NCI-H2107 (cell line): Measurements from ENCODE around the gene GBA3.

Source experiments
- DNase-seq: peaks from one replicate; lab custom pipeline; 2025; lab: John Stamatoyannopoulos, UW

GBA3 gene

DNA sequence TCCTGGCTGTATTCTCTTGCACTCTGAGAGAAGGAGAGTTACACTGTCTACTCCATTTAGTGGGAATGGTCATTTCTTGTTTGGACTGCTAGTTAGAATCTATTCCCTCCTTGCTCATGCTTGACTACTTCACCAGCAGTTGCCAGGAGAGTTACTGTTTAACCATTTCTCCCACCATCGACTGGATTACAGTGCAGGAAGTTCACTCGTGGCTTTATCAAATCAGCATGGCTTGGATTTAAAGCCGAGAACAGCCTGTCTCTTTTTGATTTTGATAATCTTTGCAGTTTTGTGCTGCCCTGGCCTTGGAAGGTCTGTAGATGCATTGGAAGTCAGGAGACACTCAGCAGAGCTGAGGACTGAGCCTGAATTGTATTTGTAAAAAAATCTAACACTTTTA, 3.2 kb downstream of the GBA3 start:
- DNase-seq = no peak

DNA sequence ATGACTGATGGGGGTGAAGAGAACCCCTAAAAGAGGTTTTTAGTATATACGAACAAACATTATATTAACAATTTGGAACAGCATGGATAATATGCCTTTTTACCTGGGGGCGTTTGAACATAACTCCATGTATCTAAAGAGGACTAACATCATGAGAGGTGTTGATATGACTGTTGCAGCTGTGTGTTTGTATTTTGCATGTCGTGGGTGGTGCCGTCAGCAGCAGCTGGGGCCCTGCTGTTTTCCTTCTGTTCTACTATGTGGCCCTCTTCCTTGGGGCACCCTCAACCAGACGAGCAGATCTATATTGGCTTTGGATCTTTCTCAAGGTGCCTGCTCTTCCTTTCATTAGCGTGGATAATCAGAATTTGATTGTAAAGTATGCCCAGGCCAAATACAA, 11.2 kb downstream of the GBA3 start:
- DNase-seq = no peak

DNA sequence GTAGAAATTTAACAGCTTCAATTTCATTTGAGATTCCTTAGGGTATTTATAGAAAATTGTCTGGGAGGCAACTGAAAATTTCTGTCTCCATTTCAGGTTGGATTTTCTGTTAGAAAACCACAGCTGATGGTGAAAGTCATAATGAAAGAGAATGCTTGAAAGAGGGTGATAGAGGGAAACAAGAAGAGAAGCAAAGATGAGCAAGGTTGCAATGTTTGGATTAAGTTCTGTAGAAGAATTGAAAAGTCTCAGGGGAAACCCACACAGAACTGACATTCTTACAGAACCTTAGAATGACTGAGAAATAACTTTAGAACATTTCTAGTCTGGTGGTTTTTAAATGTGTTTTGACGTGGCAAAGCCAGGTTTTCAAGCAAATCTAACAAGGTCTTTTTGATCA, 14.7 kb downstream of the GBA3 start:
- no peak for DNase-seq

DNA sequence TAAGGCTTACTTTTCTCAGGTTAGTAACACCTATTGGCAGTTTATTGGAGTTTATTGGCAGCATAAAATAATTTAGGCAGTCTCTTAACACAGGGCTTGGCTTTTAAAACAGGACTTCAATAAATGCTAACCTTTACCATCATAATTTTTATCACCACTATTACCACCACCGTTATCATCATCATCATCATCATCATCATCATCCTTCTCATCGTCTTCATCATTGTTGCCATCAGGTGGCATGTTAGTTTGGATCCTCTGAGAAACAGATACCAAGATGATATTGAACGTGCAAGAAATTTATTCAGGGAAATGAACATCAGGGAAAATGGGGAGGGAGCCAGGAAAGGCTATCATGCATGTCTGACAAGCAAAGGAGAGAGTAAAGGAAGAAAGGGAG, 16.2 kb downstream of the GBA3 start:
- no peak for DNase-seq

DNA sequence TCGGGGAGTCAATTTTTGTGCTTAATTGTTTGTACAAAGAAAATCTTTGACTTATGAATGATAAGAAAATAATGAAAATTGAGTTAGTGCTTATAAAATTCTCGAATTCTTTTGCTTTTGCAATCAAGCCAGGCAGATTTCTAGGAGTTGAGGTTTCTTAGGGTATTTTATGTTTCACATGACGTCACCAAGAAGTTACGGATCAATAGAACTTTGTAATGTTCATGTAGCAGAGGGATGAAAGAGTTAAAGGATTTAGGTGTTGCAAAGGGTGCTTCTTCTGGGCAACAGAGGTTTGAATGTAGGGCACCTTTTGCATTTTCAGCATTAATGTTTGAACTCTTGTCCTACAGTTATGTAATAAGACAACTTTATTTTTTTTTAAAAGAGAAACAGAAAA, 19.4 kb downstream of the GBA3 start:
- no peak for DNase-seq

DNA sequence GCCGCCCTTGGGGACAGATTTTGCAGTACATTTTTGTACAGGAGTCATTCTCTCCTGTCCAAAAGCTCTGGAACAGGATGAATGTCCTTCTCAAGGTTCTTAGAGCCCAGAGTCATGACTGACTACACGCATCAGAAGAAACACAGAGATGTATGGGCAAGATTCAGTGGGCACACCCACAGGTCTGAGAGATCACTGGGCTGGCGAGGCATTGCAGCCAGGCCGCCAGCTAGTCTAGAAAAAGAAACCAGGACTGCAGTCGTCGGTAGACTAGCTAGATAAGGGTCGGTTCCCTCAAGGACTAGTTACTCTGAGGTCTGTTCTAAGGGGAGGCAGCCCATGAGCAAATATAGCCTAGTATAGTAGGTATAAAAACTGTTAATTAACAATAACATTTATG, 19.8 kb downstream of the GBA3 start:
- no peak for DNase-seq

DNA sequence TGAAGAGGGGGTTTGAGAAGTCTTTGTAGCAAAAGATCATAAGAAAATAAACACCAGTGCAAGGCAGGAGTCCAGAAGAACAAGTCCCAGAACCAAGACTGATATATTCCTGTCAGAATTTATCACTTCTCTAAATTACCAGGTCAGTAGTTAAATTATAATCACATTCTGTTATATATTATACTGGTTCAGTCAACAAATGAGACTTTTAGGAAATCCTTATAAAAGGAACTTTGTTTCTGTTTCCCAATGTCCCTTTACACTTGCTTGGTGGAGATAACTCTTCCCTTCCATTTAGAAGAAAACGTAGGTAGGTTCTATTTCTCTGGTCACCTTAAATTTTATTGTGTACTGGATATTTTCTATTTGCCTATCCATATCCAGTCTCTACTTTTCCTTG, 21.1 kb downstream of the GBA3 start:
- DNase-seq = no peak

DNA sequence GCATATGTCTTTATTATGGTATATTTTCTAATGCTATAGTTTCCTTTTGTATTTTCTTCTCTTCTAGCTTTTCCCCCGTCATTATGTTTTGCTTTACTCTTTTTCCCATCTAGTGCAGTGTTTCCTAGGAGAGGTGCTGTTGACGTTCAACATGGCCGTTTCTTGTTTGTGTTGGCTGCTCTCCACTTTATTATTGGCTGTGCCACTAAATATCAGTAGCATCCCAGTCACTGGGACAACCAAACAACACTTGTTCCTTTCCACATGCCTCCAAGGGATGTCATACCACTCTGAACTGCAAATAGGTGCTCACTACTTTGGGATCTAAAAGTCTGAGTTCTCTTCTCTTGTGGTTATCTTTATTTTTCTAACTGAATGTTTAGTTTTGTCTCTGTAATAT, 26.5 kb downstream of the GBA3 start:
- no peak for DNase-seq

DNA sequence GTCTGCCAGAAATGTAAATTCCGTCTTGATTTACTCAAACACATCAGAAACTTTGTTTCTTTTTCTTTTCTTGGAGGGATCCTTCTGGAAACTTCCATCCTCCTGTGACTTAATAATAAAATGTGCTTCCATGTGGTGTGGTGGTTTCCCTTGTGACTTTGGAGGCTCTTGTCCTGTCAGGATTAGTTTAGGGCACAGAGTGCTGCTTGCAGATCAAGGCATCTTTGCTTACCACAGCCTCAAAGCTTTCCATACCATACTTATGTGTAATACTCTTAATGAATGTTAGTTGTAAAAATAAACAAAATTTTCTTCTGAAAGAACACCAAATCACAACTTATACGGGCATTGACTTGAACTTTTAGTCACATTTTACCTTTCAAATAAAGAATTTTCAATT, 27.4 kb downstream of the GBA3 start:
- no peak for DNase-seq

DNA sequence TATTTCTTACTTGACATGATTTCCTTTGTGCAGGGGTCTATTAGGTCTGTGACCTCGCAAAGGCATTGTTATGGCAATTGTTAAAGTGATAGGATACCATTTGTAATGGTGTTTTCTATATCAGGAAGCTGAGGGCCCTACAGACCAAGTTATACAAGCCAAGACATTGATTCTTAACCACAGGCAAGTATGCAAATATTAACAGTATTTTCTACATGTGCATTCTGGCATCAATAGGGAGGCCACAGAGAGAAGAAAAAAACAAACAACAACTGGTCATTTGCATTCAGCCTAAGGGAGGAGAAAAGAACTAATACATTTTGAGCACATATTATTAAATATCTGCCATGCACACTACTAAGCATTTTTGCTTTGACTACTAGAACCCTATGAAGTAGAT, 28.5 kb downstream of the GBA3 start:
- no peak for DNase-seq

DNA sequence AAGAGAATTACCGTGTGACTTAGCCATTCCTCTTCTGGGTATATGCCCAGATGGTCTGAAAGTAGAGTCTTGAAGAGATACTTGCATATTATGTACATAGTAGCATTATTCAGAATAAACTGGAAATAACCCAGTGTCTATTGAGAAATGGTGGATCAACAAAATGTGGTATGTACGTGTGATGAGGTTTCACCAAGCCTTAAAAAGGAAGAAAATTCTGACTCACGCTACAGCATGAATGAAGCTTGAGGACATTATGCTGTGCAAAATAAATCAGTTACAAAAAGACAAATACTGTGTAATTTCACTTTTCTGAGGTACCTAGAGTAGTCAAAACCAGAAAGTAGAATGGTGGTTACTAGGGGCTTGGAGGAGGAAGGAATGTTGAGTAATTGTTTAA, 37.3 kb downstream of the GBA3 start:
- DNase-seq = no peak

DNA sequence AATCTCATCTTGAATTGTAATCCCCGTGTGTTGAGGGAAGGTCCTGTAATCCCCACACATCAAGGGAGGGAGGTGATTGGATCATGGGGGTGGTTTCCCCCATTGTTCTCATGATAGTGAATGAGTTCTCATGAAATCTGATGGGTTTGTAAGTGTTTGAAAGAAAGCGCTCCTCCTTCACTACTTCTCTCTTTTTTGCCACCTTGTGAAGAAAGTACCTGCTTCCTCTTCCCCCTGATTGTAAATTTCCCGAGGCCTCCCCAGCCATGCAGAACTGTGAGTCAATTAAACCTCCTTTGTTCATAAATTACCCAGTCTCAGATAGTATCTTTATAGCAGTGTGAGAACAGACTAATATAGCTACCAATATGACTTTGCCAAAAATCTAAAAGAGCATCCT, 41.1 kb downstream of the GBA3 start:
- no peak for DNase-seq

DNA sequence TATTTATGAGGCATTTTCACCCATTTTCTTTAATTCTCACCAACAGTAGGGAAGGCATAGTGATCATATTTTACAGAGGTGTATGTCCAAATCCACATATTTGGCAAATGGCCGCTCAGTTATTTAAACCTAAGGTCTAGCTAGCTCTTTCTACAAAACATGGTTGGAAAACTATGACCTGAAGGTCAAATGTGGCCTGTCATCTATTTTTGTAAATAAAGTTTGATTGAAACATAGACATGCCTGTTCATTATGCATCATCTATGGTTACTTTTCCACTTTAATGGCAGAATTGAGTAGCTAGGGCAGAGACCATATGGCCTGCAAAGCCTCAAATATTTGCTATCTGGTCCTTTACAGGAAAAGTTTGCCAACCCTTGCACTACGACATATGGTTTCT, 44.2 kb downstream of the GBA3 start:
- DNase-seq = no peak

DNA sequence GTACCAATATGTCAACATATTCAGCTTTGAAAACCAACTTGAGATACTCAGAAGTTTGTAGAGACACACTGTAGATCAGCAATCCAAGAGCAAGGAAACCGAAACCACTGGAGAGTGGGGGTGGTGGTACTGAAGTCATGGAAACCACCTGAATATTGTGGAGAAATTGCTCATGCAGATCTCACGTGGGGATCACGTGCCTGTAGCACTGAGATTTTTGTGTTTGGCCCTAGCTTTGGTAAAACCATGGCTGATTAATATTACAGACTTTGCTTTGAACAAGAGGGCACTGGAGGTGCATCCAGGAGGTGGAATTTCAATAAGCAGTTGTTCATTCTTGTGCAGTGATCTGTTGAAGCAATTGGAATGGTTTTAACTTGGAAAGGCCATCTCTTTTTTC, 47.2 kb downstream of the GBA3 start:
- DNase-seq = no peak

DNA sequence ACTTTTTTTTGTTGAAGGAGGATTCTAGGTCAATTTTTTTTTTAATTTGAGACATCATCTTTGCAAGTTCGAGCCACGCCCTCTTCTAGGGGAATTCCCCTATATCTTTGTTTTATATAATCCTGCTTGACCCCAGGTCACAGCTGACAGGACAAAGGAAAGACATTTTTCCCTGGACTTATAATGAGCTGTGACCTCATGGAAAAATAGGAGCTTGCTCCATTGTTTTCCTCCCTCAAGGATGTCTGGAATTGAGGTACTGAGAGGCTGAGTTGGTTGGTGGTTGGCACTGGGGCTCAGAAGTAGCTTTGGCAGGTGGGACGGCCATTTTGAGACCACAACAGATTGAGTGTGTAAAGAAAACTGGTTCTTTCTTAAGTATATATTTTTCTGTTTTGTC, 49.0 kb downstream of the GBA3 start:
- DNase-seq = no peak

DNA sequence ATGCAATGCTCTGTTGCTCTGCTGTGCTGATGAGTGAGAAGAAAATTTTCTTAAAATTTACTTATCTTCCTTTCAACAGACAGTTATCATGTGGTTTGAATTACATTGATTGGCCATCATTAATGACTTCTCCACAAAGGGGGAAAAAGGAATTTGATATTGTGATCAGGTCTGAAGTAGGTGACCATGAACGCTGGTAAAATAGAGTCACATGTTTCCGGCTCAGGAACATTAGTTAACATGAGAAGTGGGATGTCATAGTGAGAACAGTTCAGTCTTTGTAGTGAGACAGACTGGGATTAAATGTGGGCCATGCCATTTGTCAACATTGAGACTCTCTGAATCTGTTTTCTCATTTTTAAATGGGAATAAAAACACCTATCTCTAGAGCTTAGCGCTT, 50.6 kb downstream of the GBA3 start:
- no peak for DNase-seq

DNA sequence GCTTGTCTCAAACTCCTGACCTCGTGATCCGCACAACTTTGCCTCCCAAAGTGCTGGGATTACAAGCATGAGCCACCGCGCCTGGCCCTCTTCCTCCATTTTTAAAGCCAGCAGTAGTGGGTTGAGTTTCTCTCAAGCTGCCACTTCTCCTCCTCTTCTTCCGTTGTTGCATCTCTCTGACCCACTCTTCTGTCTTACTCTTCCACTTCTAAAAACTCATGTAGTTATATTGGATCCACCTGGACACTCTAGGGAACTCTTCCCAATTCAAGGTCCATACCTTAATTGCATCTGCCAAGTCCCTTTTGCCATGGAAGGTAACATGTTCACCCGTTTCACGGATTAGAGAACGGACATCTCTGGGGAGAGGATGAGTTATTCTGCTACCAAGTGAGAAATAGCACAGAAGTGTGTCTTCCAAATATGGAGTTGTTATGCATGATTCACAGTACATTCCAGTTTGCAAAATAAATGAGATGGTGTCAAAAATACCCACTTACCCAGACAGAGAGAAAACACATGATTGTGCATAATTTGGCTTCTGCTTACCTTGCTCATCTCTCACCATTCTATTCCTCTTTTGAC, 51.8 kb downstream of the GBA3 start:
- DNase-seq = no peak

DNA sequence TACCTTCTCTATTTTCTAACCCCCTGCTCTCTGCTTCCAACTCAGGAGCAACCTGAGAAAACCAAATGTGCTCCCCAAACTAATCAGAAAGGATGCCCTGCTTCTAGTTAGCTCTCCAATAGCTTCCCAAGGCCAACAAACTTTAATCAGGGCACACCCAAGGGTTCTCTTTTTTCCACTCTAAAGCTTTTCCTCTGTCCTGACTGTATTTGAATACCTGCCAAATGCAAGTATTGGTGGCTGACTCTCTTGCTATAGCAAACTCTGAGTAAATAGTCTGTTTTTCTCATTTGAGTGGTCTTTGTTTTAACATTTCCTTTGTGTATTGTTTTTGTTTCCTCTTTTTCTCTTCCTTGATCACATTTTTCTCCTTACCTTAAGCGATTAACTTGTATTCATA, 52.5 kb downstream of the GBA3 start:
- no peak for DNase-seq

DNA sequence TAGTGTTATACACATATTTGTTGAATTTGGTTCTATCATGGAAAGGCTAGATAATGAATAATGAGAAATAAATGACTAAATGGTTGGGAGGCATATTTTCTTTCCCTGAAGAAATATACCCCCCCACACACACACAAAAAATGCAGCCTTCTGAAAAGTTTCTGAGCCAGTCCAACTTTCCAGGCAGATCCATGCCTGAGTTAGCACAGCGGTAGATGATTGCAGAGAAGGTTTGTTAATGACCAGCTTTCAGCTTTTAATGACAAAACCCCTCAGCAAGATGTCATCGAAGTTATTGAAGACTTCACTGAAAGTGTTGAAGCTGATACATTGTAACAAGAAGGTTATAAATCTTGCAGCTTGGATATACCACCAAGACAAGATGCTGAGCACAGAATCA, 61.4 kb downstream of the GBA3 start:
- no peak for DNase-seq

DNA sequence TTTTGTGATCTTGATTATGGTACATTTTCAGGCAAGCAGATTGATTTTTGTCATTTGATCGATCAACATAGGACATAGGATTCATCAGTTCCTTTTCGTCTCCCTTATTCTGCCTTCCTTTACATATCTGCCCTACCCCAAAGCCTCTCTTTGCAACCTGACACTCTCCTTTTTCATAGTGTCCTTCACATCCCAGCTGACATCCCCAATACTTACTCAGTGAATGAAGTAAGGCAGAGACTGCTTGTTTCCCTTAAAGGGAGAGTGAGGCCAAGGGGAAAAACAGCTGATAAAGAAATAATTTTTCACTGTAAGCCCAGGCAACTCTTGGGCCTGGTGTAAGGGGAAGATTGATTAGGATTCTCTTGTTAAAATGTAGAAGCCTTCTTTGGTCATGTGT, 69.8 kb downstream of the GBA3 start:
- DNase-seq = no peak

DNA sequence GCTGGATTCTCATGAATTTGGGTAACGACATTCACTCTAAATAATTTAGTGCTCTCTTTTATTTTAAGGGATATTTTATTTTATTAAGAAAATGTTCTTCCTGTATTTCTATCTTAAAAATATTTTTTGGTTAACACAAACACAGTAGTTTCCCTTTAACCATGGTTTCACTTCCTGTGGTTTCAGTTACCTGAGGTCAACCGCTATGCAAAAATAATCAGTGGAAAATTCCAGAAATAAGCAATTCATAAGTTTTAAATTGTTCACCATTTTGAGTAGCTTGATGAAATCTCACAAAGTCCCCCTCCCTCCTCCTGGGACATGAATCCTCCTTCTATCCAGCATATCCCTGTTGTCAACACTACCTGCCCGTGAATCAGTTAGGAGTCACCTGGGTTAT, 71.4 kb downstream of the GBA3 start:
- no peak for DNase-seq

DNA sequence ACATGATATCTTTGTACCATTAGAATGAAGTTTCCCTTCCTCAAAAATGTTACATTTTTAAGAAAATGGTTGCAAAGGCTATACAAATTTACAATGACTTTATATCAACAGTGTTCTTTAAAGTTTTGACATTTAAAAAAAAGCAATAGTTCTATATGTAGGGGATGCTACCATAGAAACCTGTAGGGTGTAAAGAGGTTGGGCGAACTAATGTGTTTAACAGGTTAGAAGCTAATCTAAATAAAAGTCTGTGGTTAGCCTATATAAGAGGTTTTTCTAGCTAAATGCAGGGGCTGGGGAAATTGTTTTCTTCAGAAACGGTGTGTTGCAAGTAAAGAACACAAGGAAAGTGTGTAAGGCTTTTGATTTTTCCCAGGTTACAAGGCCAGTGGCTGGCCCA, 73.3 kb downstream of the GBA3 start:
- no peak for DNase-seq

DNA sequence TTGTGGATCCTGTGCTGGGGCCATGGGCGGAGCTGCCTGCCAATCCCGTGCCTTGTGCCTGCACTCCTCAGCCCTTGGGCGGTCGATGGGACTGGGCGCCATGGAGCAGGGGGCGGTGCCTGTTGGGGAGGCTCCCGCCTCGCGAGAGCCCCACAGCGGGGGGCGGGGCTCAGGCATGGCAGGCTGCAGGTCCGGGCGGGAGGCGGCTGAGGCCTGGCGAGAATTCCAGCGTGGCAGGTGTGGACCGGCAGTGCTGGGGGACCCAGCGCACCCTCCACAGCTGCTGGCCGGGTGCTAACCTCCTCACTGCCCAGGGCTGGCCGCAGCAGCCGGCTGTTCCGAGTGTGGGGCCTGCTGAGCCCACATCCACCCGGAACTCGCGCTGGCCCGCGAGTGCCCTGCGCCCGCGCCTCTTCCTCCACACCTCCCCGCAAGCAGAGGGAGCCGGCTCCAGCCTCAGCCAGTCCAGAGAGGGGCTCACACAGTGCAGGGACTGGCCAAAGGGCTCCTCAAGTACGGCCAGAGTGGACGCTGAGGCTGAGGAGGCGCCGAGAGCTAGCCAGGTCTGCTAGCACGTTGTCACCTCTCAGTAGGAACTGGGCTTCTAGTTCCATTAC, 85.9 kb downstream of the GBA3 start:
- DNase-seq = no peak

DNA sequence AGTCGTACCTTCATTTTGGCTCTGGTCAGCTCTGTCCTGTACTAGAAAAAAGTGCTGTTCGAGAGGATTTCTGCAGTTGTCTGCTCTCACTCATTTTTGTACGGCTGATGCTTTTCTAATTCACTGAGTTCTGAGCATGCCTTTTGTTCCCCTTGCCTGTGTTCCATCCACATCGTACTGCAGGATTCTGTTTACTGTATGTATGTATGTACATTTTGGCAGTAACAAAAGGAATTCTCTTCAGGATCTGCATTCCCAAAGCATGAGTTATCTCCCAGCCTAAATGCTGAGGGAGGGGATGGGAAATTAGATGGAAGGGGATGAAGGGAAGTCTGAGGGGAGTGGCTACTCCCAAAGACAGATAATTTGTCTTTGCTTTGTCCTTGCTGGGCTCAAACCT, 87.6 kb downstream of the GBA3 start:
- no peak for DNase-seq

DNA sequence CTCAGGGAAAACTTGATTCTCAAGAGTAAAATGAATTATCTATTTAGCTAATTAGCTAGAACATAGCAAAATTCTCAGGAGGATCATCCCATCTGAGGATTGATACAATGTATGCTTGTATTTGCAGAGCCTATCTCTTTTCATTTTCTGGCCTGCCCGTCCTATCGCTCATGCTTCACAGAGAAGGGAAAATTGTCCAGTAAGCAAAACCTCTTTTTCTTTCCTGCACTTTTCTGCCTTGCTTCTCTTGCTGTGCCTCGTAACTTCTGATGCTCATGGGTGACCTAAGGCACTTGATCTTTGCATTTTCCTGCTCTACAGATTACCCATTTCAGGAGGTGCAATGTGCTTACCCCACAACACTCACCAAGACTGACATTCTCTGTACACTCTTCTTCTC, 88.1 kb downstream of the GBA3 start:
- no peak for DNase-seq
